ENCODE measurements around the gene C1orf115.
"Not testable (repeated sequence)": the region's sequence is repeated elsewhere in the genome, so short reads cannot be mapped to it uniquely, and the experiment has no call there.

The C1orf115 gene

DNA sequence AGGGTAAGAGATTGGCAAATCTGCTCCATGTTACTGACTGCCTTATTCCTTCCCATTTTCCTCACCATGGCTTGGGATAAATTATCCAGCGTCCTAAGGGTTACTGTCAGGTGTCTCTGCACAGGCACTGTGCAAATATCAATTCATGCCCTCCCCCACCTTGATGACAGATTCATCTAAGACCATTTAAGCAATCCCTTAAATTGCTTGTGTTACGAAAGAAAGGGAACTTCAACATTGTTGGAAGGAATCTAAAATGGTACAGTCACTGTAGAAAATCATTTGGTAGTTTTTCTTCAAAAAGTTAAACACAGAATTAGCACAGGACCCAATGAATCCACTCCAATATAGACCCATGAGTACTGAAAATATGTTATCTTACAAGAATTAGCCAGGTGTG is 40.3 kb downstream of the C1orf115 start:
- no peak for DNase-seq

GRCh38 chr1:220732137-220732536 is 42.0 kb downstream of the C1orf115 start:
- DNase-seq: no peak

DNA sequence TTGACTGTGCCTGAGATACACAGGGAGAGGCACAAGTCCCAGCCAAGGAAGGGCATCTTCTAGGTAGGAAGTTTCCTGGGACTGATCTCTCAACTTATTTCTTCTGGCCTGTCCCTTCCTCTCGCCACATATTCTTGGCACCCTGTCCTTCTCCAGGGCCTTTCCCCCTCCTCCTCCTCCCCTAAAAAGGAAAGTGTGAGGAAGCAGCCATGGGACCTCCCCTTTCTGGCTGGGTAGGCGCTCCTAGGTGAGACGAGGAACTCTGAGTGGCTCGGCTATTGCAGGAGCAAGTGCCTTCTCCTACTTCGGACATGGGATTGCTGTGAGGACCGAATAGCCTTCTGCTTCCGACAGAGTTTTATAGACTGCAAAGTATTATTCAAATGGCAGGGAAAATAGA is 42.5 kb downstream of the C1orf115 start:
- no peak for DNase-seq

DNA sequence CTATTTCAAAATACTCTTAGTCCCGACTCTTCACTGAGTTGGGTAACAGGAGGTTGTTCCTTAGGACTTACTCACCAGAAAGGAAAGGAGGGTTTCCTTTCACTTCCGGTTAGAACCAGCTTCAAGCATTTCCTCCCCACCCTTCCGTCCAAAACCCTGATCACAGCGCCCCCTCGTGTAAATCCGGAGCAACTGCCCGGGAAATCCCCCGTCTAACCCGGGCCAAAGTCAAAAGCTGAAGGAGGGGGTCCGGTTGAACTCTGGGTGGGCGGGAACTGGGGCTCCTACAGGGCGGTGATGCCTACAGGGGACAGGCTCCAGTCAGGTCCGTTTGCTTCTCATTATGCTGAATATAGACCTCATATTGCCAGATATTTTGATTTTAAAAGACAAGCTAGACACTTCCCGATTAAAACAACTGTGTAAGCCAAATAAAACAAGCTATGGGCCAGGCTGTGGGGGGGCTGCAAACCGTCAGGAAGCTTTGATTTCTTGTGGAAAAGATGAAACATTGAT is 43.0 kb downstream of the C1orf115 start:
- DNase-seq: peak; percentile 75

DNA sequence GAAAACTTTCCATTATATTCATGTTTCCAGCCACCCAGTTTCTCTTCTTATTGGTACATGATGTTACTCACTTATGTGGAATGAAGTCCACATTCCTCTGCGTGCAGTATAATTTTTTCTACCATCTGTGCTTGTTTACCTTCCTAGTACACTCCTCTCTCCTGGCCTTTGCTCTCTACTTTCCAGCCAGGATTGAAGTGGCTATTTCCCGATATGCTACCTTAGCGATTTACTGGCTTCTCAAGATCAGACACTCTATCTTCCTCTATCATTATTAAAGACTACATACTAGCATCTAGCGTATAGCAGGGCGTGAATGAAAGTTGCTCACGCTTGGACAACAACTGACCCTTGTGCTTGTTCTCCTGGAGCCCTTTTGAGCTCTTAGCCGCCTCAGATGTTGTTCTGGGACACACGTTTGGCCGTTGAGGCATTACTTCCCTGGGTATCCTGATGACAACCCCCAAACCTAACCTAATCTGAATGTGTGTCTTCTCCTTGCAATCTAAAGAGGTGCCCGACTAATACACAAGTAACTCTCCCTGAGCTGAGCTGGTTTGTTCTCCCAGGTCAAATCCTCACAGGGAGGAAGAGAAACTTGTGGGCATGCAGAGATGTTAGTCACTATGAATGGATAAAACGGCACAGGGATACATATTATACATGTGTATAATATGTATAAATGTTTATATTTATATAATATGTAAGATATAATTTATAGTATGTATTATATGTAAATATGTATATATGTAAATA is 44.6 kb downstream of the C1orf115 start:
- no peak for DNase-seq

GRCh38 chr1:220736283-220736682 is 46.1 kb downstream of the C1orf115 start:
- DNase-seq: not testable (repeated sequence)

GRCh38 chr1:220741349-220741748 is 51.2 kb downstream of the C1orf115 start:
- DNase-seq: no peak

DNA sequence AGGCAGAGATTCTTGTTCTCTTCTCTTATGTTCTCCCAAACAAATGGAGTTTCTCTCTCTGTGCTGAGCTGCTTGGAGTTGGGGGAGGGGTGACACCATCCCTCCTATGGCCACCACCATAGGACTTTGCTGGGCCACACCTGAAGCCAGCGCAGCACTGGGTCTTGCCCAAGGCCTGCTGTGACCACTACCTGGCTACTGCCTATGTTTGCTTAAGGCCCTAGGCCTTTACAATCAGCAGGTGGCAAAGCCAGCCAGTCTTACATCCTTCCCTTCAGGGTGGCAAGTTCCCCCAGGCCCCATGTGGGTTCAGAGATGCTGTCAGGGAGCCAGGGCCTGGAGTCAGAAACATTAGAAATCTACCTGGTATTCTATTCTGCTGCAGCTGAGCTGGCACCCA is 51.7 kb downstream of the C1orf115 start:
- DNase-seq: no peak

DNA sequence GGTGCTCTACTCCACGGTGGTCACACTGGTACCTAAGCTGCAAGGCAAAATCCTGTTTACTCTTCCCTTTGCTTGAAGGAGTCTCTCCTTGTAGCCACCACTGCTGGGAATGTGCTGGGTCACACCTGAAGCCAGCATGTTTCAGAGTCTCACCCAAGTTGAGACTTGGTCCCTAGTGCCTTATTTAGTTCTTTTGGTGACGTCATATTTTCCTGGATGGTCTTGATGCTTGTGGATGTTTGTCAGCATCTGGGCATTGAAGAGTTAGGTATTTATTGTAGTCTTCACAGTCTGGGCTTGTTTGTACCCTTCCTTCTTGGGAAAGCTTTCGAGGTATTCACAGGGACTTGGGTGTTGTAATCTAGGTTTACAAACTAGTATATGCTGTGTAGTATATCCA is 52.4 kb downstream of the C1orf115 start:
- no peak for DNase-seq

- DNase-seq: no peak
Observed at GRCh38 chr1:220746851-220747250, 56.7 kb downstream of the C1orf115 start.

- DNase-seq: peak; percentile 7
Observed at GRCh38 chr1:220747437-220748088, 57.4 kb downstream of the C1orf115 start.

DNA sequence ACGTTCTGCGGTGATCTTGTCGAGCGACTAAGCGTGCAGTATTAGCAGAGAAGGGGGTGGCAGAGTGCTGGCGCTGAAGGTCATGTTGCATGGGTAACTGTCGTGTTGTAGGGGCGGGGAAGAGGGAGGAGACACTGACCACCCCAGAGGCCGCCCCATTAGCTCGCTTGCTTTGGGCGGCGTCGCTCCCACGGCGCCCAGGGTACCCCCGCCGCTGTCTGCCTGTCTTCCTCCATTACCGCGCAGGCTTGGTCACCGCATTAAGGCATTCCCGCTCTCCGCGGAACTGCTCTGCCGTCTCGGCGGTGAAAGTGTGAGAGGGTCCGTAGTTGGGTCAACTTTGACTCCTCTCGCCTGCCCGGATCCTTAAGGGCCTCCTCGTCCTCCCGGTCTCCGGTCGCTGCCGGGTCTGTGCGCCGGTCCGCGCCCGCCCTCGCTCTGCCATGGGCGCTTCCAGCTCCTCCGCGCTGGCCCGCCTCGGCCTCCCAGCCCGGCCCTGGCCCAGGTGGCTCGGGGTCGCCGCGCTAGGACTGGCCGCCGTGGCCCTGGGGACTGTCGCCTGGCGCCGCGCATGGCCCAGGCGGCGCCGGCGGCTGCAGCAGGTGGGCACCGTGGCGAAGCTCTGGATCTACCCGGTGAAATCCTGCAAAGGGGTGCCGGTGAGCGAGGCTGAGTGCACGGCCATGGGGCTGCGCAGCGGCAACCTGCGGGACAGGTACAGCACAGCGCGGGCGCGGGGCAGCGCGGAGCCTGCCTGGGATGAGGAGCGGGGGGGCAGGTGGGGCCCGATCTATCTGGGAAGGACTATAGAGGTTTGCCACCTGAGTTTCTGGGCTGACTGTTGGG is 58.1 kb downstream of the C1orf115 start, which contains the start of gene MTARC2:
Gene MTARC2, plus strand, starts transcription at position 234 of the 846 bp plus-strand sequence. Its CDS starts 210 bp downstream, at position 444.
- DNase-seq: peak; percentile 55

Data from midbrain (tissue), 1 donor.